ENCODE data around the gene LOXL4.

Gene LOXL4

GRCh38 chr10:98263088-98263487 is 4.9 kb downstream of the LOXL4 start:
- DNase-seq = no peak

GRCh38 chr10:98262571-98262970 is 5.4 kb downstream of the LOXL4 start:
- no peak for DNase-seq

- DNase-seq = no peak
These were observed 6.3 kb downstream of the LOXL4 start for GRCh38 chr10:98261436-98262277.

- DNase-seq = no peak
These were observed 7.2 kb downstream of the LOXL4 start for GRCh38 chr10:98260752-98261151.

- DNase-seq = no peak
These were observed 7.6 kb downstream of the LOXL4 start for GRCh38 chr10:98260350-98260749.

GRCh38 chr10:98259606-98260315 is 8.2 kb downstream of the LOXL4 start:
- DNase-seq = no peak

GRCh38 chr10:98258683-98259454 is 9.1 kb downstream of the LOXL4 start:
- DNase-seq = no peak

GRCh38 chr10:98257961-98258360 is 10.0 kb downstream of the LOXL4 start:
- DNase-seq = no peak

- DNase-seq = no peak
These were observed 10.8 kb downstream of the LOXL4 start for GRCh38 chr10:98257198-98257597.

GRCh38 chr10:98256692-98257091 is 11.3 kb downstream of the LOXL4 start:
- no peak for DNase-seq

- no peak for DNase-seq
These were observed 12.7 kb downstream of the LOXL4 start for GRCh38 chr10:98255146-98255877.

GRCh38 chr10:98254234-98254974 is 13.6 kb downstream of the LOXL4 start:
- no peak for DNase-seq

- no peak for DNase-seq
These were observed 14.5 kb downstream of the LOXL4 start for GRCh38 chr10:98253499-98253898.

- no peak for DNase-seq
These were observed 15.5 kb downstream of the LOXL4 start for GRCh38 chr10:98252464-98252863.

- DNase-seq = no peak
These were observed 16.6 kb downstream of the LOXL4 start for GRCh38 chr10:98251399-98251798.

- DNase-seq = no peak
These were observed 18.9 kb downstream of the LOXL4 start for GRCh38 chr10:98249134-98249533.

- no peak for DNase-seq
These were observed 20.0 kb downstream of the LOXL4 start for GRCh38 chr10:98248018-98248417.

- no peak for DNase-seq
These were observed 20.8 kb downstream of the LOXL4 start for GRCh38 chr10:98246911-98247805.

- no peak for DNase-seq
These were observed 23.4 kb downstream of the LOXL4 start for GRCh38 chr10:98244586-98244985.

- DNase-seq = no peak
These were observed 23.9 kb downstream of the LOXL4 start for GRCh38 chr10:98244141-98244540.

- no peak for DNase-seq
These were observed 25.2 kb downstream of the LOXL4 start for GRCh38 chr10:98242823-98243222.
